GM23338 (cell line): ENCODE measurements around the gene SERTAD3.

Experiments
- CREB1 ChIP-seq: fragments of 250-450 bp; sonication (Bioruptor Pico); IDR thresholded peaks from 2 replicates; pipeline ENCODE4 v1.5.0; 2020; ENCODE audit warnings: low read depth, mild to moderate bottlenecking, moderate library complexity
- EZH2 ChIP-seq: fragments of 200-600 bp; sonication (generic); IDR thresholded peaks from one replicate; pipeline ENCODE4 v1.8.0; 2017; ENCODE audit warnings: antibody characterized with exemption, mild to moderate bottlenecking, low read depth; ENCODE audit not compliant: unreplicated experiment
- EZH2phosphoT487 ChIP-seq: fragments of 200-600 bp; sonication (generic); IDR thresholded peaks from one replicate; pipeline ENCODE4 v1.8.1; 2018; ENCODE audit warnings: antibody characterized with exemption; ENCODE audit not compliant: unreplicated experiment
- JUNB ChIP-seq: IDR thresholded peaks from one replicate; pipeline ENCODE4 v1.6.1; 2016; ENCODE audit warnings: antibody characterized with exemption; ENCODE audit not compliant: unreplicated experiment
- NANOG ChIP-seq: IDR thresholded peaks from 2 replicates; pipeline ENCODE4 v1.6.1; 2016; ENCODE audit warnings: antibody characterized with exemption, borderline replicate concordance
- POLR2AphosphoS5 ChIP-seq: IDR thresholded peaks from 2 replicates; pipeline ENCODE4 v1.6.1; 2016; ENCODE audit warnings: antibody characterized with exemption, low read depth
- ZNF114 ChIP-seq: fragments of 250-450 bp; sonication (Bioruptor Pico); IDR thresholded peaks from 2 replicates; pipeline ENCODE4 v1.5.0; 2020; ENCODE audit warnings: mild to moderate bottlenecking, moderate library complexity
- ZNF331 ChIP-seq: fragments of 250-450 bp; sonication (Bioruptor Pico); IDR thresholded peaks from 2 replicates; pipeline ENCODE4 v1.5.0; 2020; ENCODE audit warnings: low read depth, mild to moderate bottlenecking, moderate library complexity
- TF ChIP-seq, protein P1 (sequence below), 2 experiments: fragments of 200-600 bp in 1 of 2; sonication (generic) in 1 of 2; conservative IDR thresholded peaks; 2 replicates each; pipeline versions ENCODE4 v1.5.1 to v1.6.1; 2016 to 2017; ENCODE audit warnings: antibody characterized with exemption in 2 of 2, low read depth in 2 of 2, mild to moderate bottlenecking in 2 of 2, moderate library complexity in 1 of 2
- TF ChIP-seq, protein P2 (sequence below): IDR thresholded peaks from one replicate; pipeline ENCODE4 v1.6.1; 2018; ENCODE audit warnings: antibody characterized with exemption; ENCODE audit not compliant: unreplicated experiment
- TF ChIP-seq, protein P3 (sequence below): IDR thresholded peaks from 2 replicates; pipeline ENCODE4 v1.6.1; 2016; ENCODE audit warnings: antibody characterized with exemption

DNA sequence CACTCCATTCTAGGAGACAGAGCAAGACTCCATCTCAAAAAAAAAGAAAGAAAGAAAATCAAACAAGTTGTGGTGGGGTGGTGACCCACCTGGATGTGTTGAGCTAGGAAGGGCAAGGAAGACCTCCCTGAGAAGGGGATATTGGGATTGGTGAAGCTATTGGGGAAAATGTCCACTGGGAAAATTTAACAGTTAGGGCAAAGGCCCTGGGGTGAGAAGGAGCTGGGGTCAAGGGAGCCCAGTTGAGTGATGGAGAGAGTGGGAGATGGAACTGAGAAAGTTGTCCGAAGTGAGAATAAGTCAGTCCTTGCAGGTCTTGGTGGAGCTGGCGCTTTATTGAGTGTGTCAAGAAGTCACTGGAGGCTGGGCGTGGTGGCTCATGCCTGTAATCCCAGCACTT, 5.9 kb downstream of the SERTAD3 start:
- TF ChIP-seq, protein P1, sequence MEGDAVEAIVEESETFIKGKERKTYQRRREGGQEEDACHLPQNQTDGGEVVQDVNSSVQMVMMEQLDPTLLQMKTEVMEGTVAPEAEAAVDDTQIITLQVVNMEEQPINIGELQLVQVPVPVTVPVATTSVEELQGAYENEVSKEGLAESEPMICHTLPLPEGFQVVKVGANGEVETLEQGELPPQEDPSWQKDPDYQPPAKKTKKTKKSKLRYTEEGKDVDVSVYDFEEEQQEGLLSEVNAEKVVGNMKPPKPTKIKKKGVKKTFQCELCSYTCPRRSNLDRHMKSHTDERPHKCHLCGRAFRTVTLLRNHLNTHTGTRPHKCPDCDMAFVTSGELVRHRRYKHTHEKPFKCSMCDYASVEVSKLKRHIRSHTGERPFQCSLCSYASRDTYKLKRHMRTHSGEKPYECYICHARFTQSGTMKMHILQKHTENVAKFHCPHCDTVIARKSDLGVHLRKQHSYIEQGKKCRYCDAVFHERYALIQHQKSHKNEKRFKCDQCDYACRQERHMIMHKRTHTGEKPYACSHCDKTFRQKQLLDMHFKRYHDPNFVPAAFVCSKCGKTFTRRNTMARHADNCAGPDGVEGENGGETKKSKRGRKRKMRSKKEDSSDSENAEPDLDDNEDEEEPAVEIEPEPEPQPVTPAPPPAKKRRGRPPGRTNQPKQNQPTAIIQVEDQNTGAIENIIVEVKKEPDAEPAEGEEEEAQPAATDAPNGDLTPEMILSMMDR (conservative IDR thresholded peaks at IDR 0.05; ENCODE audit: low read depth in 2 of 2) = no peak
- TF ChIP-seq, protein P2, sequence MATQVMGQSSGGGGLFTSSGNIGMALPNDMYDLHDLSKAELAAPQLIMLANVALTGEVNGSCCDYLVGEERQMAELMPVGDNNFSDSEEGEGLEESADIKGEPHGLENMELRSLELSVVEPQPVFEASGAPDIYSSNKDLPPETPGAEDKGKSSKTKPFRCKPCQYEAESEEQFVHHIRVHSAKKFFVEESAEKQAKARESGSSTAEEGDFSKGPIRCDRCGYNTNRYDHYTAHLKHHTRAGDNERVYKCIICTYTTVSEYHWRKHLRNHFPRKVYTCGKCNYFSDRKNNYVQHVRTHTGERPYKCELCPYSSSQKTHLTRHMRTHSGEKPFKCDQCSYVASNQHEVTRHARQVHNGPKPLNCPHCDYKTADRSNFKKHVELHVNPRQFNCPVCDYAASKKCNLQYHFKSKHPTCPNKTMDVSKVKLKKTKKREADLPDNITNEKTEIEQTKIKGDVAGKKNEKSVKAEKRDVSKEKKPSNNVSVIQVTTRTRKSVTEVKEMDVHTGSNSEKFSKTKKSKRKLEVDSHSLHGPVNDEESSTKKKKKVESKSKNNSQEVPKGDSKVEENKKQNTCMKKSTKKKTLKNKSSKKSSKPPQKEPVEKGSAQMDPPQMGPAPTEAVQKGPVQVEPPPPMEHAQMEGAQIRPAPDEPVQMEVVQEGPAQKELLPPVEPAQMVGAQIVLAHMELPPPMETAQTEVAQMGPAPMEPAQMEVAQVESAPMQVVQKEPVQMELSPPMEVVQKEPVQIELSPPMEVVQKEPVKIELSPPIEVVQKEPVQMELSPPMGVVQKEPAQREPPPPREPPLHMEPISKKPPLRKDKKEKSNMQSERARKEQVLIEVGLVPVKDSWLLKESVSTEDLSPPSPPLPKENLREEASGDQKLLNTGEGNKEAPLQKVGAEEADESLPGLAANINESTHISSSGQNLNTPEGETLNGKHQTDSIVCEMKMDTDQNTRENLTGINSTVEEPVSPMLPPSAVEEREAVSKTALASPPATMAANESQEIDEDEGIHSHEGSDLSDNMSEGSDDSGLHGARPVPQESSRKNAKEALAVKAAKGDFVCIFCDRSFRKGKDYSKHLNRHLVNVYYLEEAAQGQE = no peak
- TF ChIP-seq EZH2 (no peak), POLR2AphosphoS5 (no peak), EZH2phosphoT487 (no peak), CREB1 (no peak), NANOG (no peak), JUNB (no peak), ZNF114 (CRISPR knock-in tag) (no peak), ZNF331 (CRISPR knock-in tag) (no peak)
- TF ChIP-seq, protein P3, sequence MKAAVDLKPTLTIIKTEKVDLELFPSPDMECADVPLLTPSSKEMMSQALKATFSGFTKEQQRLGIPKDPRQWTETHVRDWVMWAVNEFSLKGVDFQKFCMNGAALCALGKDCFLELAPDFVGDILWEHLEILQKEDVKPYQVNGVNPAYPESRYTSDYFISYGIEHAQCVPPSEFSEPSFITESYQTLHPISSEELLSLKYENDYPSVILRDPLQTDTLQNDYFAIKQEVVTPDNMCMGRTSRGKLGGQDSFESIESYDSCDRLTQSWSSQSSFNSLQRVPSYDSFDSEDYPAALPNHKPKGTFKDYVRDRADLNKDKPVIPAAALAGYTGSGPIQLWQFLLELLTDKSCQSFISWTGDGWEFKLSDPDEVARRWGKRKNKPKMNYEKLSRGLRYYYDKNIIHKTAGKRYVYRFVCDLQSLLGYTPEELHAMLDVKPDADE = no peak
